OCI-LY3 (cell line): ENCODE measurements around the gene MFGE8.

Experiments
- H2AFZ ChIP-seq: fragments of 200-600, 300-600 bp; shearing (Covaris generic); 2 replicates; pipeline ENCODE4 v1.6.0; 2014; ENCODE audit warnings: antibody characterized with exemption, low read depth, low read length
- H3K27ac ChIP-seq: fragments of 200-600, 300-600 bp; sonication (generic); 2 replicates; pipeline ENCODE4 v1.5.1; 2014; ENCODE audit warnings: mild to moderate bottlenecking, low read length, moderate library complexity, mixed read lengths
- H3K27me3 ChIP-seq: fragments of 200-600, 300-600 bp; sonication (generic); 2 replicates; pipeline ENCODE4 v1.6.1; 2014; ENCODE audit warnings: low read depth, low read length, mixed read lengths
- H3K36me3 ChIP-seq: fragments of 200-600, 300-600 bp; sonication (generic); replicated peaks from 2 replicates; pipeline ENCODE3; 2014; ENCODE audit warnings: low read depth, low read length, mixed read lengths
- H3K4me1 ChIP-seq: fragments of 300-600, 200-600 bp; sonication (generic); 2 replicates; pipeline ENCODE4 v1.6.1; 2014; ENCODE audit warnings: low read length, mixed read lengths
- H3K4me2 ChIP-seq: fragments of 200-600, 300-600 bp; sonication (generic); 2 replicates; pipeline ENCODE4 v1.6.1; 2014; ENCODE audit warnings: low read length, mixed read lengths
- H3K4me3 ChIP-seq: fragments of 300-600, 200-600 bp; sonication (generic); 2 replicates; pipeline ENCODE4 v1.5.1; 2014; ENCODE audit warnings: antibody characterized with exemption, mild to moderate bottlenecking, low read length, moderate library complexity
- H3K79me2 ChIP-seq: fragments of 300-600, 200-600 bp; shearing (Covaris generic); 2 replicates; pipeline ENCODE4 v1.6.1; 2014; ENCODE audit warnings: mild to moderate bottlenecking, low read length, mixed read lengths
- H3K9ac ChIP-seq: fragments of 300-600, 200-600 bp; shearing (Covaris generic); 2 replicates; pipeline ENCODE4 v1.6.0; 2014; ENCODE audit warnings: mild to moderate bottlenecking, low read length, moderate library complexity
- H3K9me3 ChIP-seq: fragments of 200-600, 300-600 bp; shearing (Covaris generic); 2 replicates; pipeline ENCODE4 v1.6.1; 2014; ENCODE audit warnings: low read length, mixed read lengths; ENCODE audit not compliant: insufficient read depth
- H4K20me1 ChIP-seq: fragments of 200-600, 300-600 bp; sonication (generic); 2 replicates; pipeline ENCODE4 v1.6.1; 2016; ENCODE audit warnings: low read length, mixed read lengths; ENCODE audit not compliant: insufficient read depth
- EZH2phosphoT487 ChIP-seq: fragments of 200-600 bp; shearing (Covaris generic); IDR thresholded peaks from 2 replicates; pipeline ENCODE4 v1.6.1; 2018; ENCODE audit warnings: antibody characterized with exemption, mixed run types, low read depth
- TF ChIP-seq, protein P1 (sequence below): fragments of 200-600, 300-600 bp; sonication (generic); IDR thresholded peaks from 2 replicates; pipeline ENCODE4 v1.5.1; 2014; ENCODE audit warnings: antibody characterized with exemption, low read length, low read depth

Gene MFGE8

DNA sequence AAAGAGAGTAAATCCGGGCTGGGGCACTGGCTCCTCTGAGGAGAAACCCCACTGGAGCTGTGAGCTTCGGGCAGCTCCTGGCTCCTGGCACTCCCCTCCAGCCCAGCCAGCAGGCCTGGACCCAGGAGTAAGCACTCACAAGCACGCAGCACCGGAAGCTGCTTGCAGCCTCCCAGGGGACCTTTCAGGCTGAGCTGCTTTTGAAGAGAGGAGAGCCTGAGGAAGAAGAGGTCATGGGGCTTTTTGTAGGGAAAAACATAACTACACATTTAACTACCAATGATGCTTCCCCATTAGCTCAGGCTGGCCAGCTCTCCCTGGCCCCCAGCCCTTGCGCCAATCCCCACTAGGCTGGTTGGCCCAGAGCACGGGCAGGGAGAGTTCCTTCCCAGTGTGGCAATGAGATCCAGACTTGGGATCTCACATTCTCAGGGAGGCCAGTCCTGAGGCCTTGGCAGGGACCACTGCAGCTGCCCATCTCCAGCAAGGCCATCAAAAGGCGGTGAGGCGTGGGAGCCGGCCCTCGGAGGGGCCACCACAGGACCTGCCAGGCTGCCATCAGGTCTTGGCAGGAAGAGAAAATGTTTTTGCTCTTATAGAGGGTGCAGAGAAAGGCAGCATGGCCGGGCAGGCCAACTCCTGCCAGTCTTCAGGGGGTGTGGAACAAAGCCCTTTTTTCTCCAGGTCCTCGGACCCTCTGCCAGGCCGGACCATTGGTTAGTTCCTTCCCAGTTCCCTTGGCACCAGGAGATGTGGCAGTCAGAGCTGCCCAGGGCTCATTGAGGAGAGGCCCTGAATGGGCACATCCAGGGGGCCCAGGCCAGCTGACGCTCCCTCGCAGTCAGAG, 41.5 kb upstream of the MFGE8 start:
- Histone ChIP-seq H3K27me3 (peaks cover 1% of the 10 kb centered on the region; the same call in 1 of the 2 replicates), H3K9ac (no peak overlapping the region), H3K27ac (no peak overlapping the region), H3K79me2 (no peaks in the 10 kb centered on the region), H3K9me3 (no peaks in the 10 kb centered on the region), H3K36me3 (no peaks in the 10 kb centered on the region), H2AFZ (no peak overlapping the region), H4K20me1 (no peaks in the 10 kb centered on the region), H3K4me3 (no peak overlapping the region), H3K4me2 (no peak overlapping the region), H3K4me1 (peaks cover 10% of the 10 kb centered on the region)
- no peak for TF ChIP-seq EZH2phosphoT487
- TF ChIP-seq, protein P1, sequence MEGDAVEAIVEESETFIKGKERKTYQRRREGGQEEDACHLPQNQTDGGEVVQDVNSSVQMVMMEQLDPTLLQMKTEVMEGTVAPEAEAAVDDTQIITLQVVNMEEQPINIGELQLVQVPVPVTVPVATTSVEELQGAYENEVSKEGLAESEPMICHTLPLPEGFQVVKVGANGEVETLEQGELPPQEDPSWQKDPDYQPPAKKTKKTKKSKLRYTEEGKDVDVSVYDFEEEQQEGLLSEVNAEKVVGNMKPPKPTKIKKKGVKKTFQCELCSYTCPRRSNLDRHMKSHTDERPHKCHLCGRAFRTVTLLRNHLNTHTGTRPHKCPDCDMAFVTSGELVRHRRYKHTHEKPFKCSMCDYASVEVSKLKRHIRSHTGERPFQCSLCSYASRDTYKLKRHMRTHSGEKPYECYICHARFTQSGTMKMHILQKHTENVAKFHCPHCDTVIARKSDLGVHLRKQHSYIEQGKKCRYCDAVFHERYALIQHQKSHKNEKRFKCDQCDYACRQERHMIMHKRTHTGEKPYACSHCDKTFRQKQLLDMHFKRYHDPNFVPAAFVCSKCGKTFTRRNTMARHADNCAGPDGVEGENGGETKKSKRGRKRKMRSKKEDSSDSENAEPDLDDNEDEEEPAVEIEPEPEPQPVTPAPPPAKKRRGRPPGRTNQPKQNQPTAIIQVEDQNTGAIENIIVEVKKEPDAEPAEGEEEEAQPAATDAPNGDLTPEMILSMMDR, result no peak

DNA sequence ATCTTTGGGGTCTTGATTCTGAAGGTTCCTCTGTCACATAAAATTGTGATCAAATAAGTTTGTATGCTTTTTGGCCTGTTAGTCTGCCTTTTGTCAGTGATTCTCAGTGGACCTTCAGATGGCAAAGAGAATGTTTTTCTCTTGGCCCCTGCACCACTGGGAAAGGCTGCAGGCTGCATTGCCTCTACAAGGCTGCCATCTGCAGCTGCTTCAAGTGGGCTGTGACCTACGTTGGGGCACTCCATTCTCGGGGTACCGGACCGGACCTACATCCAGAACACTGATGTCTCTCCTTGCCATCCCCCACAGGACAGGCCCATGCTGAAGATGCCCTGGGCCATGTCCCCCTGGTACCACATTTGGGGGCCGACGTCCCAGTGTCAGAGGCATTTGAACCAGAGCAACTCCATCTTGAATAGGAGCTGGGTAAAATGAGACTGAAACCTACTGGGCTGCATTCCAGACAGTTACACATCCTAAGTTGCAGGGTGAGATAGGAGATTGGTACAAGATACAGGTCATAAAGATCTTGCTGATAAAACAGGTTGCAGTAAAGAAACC, 37.5 kb upstream of the MFGE8 start:
- Histone ChIP-seq H3K9ac (no peak overlapping the region), H3K4me3 (no peak overlapping the region), H3K4me2 (no peak overlapping the region), H3K79me2 (no peaks in the 10 kb centered on the region), H3K4me1 (peaks cover 17% of the 10 kb centered on the region), H2AFZ (no peak overlapping the region), H3K27me3 (no peaks in the 10 kb centered on the region), H3K9me3 (no peaks in the 10 kb centered on the region), H3K27ac (no peak overlapping the region), H3K36me3 (no peaks in the 10 kb centered on the region), H4K20me1 (no peaks in the 10 kb centered on the region)
- TF ChIP-seq, protein P1, result peak; percentile 21; the same call in 1 of the 2 replicates
- TF ChIP-seq EZH2phosphoT487, result no peak

DNA sequence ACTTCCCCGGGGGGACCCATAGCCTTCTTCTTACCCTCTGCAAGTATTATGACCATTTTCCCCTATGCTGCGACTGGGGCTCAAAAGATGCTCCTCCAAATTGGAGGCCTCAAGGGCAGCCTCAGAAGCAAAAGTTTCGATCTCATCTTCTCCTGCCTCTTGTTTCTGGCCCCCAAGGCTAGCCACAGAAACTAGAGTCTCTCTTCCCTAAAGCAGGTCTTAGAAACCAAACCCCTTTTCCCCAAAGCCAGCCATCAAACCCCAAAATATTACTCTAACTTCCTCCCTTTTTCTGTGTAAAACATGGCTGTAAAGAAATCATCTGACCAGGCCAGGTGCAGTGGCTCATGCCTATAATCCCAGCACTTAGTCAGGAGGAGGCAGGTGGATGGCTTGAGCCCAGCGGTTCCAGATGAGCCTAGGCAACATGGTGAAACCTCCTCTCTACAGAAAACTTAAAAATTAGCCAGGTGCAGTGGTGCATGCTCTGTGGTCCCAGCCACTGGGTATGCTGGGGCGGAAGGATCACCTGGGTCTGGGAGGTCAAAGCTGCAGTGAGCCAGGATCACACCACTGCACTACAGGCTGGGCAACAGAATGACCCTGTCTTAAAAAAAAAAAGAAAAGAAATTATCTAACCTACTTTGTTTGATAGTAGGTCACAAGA, 36.7 kb upstream of the MFGE8 start:
- peak overlapping the region; percentile 13; the same call in 1 of the 2 replicates for H3K4me3 ChIP-seq
- H2AFZ ChIP-seq, result peak overlapping the region; percentile 59; the same call in 1 of the 2 replicates

More for the DNA sequence above, 36.7 kb upstream of the MFGE8 start:
- no peaks in the 10 kb centered on the region for H4K20me1 ChIP-seq
- peak overlapping the region; percentile 29 for H3K4me2 ChIP-seq
- no peaks in the 10 kb centered on the region for H3K79me2 ChIP-seq
- H3K27me3 ChIP-seq, result no peaks in the 10 kb centered on the region
- peaks cover 17% of the 10 kb centered on the region for H3K4me1 ChIP-seq
- H3K36me3 ChIP-seq, result no peaks in the 10 kb centered on the region
- H3K27ac ChIP-seq, result no peak overlapping the region
- H3K9me3 ChIP-seq, result no peaks in the 10 kb centered on the region
- no peak overlapping the region for H3K9ac ChIP-seq
- TF ChIP-seq, protein P1, result no peak
- no peak for TF ChIP-seq EZH2phosphoT487
